Measurements from ENCODE around the gene ZNF778.

- TF ChIP-seq POLR2AphosphoS5 (IDR thresholded peaks at IDR 0.05; ENCODE audit: borderline replicate concordance, low read depth, low read length) (no peak), EZH2 (IDR thresholded peaks at IDR 0.05) (no peak)
These were observed 977 bp upstream of the ZNF778 start for GRCh38 chr16:89216315-89217137.
